HCT116 (cell line): ENCODE data around the gene NLN. TPM values are rescaled to one million over a fixed set of nuclear protein-coding genes. Genes with fewer than 3 reads are reported as not detected.

Source experiments
- ATAC-seq: fragments of 200-7000 bp; cut with Tn5 transposase; 2 replicates; pipeline ENCODE4 v1.9.1; 2020; ENCODE audit warnings: mild to moderate bottlenecking, moderate library complexity
- BruUV-seq: library from RNA; stranded (reverse); fragments of 400-500 nt; replicated peaks from 2 replicates; lab custom pipeline; 2021; lab: Mats Ljungman, UMichigan
- CTCF ChIA-PET: fragments of 300-600 bp; sonication (Branson Sonifier 250); formaldehyde crosslinking; loops from one replicate; lab custom pipeline; 2021; ENCODE audit warnings: antibody characterized with exemption; lab: Charles Lee
- POLR2A ChIA-PET: fragments of 300-600, 350-600 bp; sonication (Branson Sonifier 250); formaldehyde crosslinking; loops from one replicate; lab custom pipeline; 2021; ENCODE audit warnings: antibody characterized with exemption; lab: Charles Lee
- RAD21 ChIA-PET, 2 experiments: fragments of 300-600 bp; sonication (Branson Sonifier 250); formaldehyde crosslinking; loops; one replicate each; lab custom pipeline; 2023; ENCODE audit warnings: low total read pairs in 2 of 2; ENCODE audit not compliant: uncharacterized antibody in 2 of 2, unreplicated experiment in 2 of 2, low non-redundant PET in 1 of 2; lab: Charles Lee
- DNase-seq: peaks from one replicate; pipeline ENCODE4 v3.0.0-alpha.2; 2010; ENCODE audit warnings: low read depth, low spot score
- H2AFZ ChIP-seq: fragments of 200-600 bp; shearing (Covaris generic), sonication (generic); 2 replicates; pipeline ENCODE4 v1.6.1; 2017; ENCODE audit warnings: low read depth, mixed run types, mixed read lengths, antibody characterized with exemption, low read length; ENCODE audit not compliant: poor library complexity, severe bottlenecking
- H3K27ac ChIP-seq: 2 replicates; pipeline ENCODE4 v1.5.1; 2012; ENCODE audit warnings: low read depth, low read length
- H3K27me3 ChIP-seq: fragments of 200-600 bp; sonication (generic); 2 replicates; pipeline ENCODE4 v1.6.1; 2016; ENCODE audit warnings: mixed run types, low read length, mixed read lengths; ENCODE audit not compliant: insufficient read depth
- H3K36me3 ChIP-seq, 2 experiments: fragments of 200-500 bp in 1 of 2; fragments of 200-600 bp in 1 of 2; sonication (Bioruptor generic) in 1 of 2; sonication (generic) in 1 of 2; 2 replicates each; pipeline versions ENCODE4 v1.5.1 to v1.6.1; 2014 to 2016; ENCODE audit warnings: low read length in 2 of 2, inconsistent platforms in 1 of 2, mixed read lengths in 1 of 2, mixed run types in 1 of 2; ENCODE audit not compliant: insufficient read depth in 2 of 2, control insufficient read depth in 1 of 2
- H3K4me1 ChIP-seq, 2 experiments: fragments of 200-600 bp in 1 of 2; sonication (generic) in 1 of 2; 2 replicates each; pipeline versions ENCODE4 v1.5.1 to v1.6.1; 2012 to 2017; ENCODE audit warnings: low read length in 2 of 2, inconsistent platforms in 1 of 2, mild to moderate bottlenecking in 1 of 2, mixed read lengths in 1 of 2, mixed run types in 1 of 2, moderate library complexity in 1 of 2; ENCODE audit not compliant: insufficient read depth in 2 of 2, control insufficient read depth in 1 of 2
- H3K4me2 ChIP-seq: fragments of 200-600 bp; sonication (generic); 2 replicates; pipeline ENCODE4 v1.6.1; 2017; ENCODE audit warnings: mixed run types, low read length, mixed read lengths
- H3K4me3 ChIP-seq, 2 experiments: fragments of 200-600 bp in 1 of 2; sonication (generic) in 1 of 2; replicated peaks in 1 of 2; 2 replicates each; pipeline ENCODE4 v1.5.1; 2011 to 2016; ENCODE audit warnings: low read length in 2 of 2, control low read depth in 1 of 2, low read depth in 1 of 2, mild to moderate bottlenecking in 1 of 2, mixed read lengths in 1 of 2, mixed run types in 1 of 2
- H3K79me2 ChIP-seq: fragments of 200-600 bp; sonication (generic); 2 replicates; pipeline ENCODE4 v1.6.1; 2017; ENCODE audit warnings: mild to moderate bottlenecking, mixed run types, low read length, moderate library complexity, mixed read lengths; ENCODE audit not compliant: insufficient read depth
- H3K9ac ChIP-seq: fragments of 200-600 bp; sonication (generic); 2 replicates; pipeline ENCODE4 v1.6.1; 2016; ENCODE audit warnings: low read length, mixed read lengths
- H3K9me2 ChIP-seq: fragments of 200-600 bp; sonication (generic), shearing (Covaris generic); 2 replicates; pipeline ENCODE4 v1.6.1; 2017; ENCODE audit warnings: mixed run types, mild to moderate bottlenecking, moderate library complexity; ENCODE audit not compliant: insufficient read depth
- H3K9me3 ChIP-seq, 2 experiments: fragments of 200-500 bp in 1 of 2; fragments of 200-600 bp in 1 of 2; sonication (Bioruptor generic) in 1 of 2; sonication (generic) in 1 of 2; 2 replicates each; pipeline ENCODE4 v1.6.1; 2014 to 2017; ENCODE audit warnings: low read length in 2 of 2, mixed read lengths in 2 of 2, inconsistent platforms in 1 of 2, low read depth in 1 of 2, mild to moderate bottlenecking in 1 of 2, mixed run types in 1 of 2, moderate library complexity in 1 of 2; ENCODE audit not compliant: control insufficient read depth in 1 of 2, insufficient read depth in 1 of 2
- H4K20me1 ChIP-seq: fragments of 200-600 bp; sonication (generic), shearing (Covaris generic); 2 replicates; pipeline ENCODE4 v1.6.1; 2017; ENCODE audit warnings: mixed run types, mild to moderate bottlenecking, moderate library complexity; ENCODE audit not compliant: insufficient read depth
- CBX3 ChIP-seq: IDR thresholded peaks from 2 replicates; pipeline ENCODE4 v1.6.1; 2012; ENCODE audit warnings: low read depth
- CEBPB ChIP-seq: IDR thresholded peaks from 2 replicates; pipeline ENCODE4 v1.6.1; 2012; ENCODE audit warnings: low read depth
- EZH2 ChIP-seq: fragments of 200-600 bp; sonication (generic); IDR thresholded peaks from 2 replicates; pipeline ENCODE4 v1.6.1; 2017; ENCODE audit warnings: antibody characterized with exemption, mixed run types
- EZH2phosphoT487 ChIP-seq: fragments of 200-600 bp; IDR thresholded peaks from 2 replicates; pipeline ENCODE4 v1.6.1; 2018; ENCODE audit warnings: antibody characterized with exemption, borderline replicate concordance
- FOSL1 ChIP-seq: IDR thresholded peaks from 2 replicates; pipeline ENCODE4 v1.6.1; 2012; ENCODE audit warnings: low read depth
- JUND ChIP-seq: IDR thresholded peaks from 2 replicates; pipeline ENCODE4 v1.6.1; 2012
- POLR2A ChIP-seq: IDR thresholded peaks from 2 replicates; pipeline ENCODE4 v1.7.0; 2011; ENCODE audit warnings: borderline replicate concordance; ENCODE audit not compliant: insufficient read depth, insufficient read length; ENCODE audit errors: extremely low read depth
- RAD21 ChIP-seq: IDR thresholded peaks from 2 replicates; pipeline ENCODE4 v1.6.1; 2012; ENCODE audit warnings: low read depth, mild to moderate bottlenecking
- SP1 ChIP-seq: IDR thresholded peaks from 2 replicates; pipeline ENCODE4 v1.6.1; 2012; ENCODE audit warnings: low read depth
- SRF ChIP-seq: IDR thresholded peaks from 2 replicates; pipeline ENCODE4 v1.6.1; 2012; ENCODE audit warnings: low read depth
- TCF7L2 ChIP-seq: IDR thresholded peaks from 2 replicates; pipeline ENCODE4 v1.7.0; 2011; ENCODE audit warnings: borderline replicate concordance, inconsistent platforms; ENCODE audit not compliant: insufficient read depth, insufficient read length; ENCODE audit errors: extremely low read depth
- YY1 ChIP-seq: IDR thresholded peaks from 2 replicates; pipeline ENCODE4 v1.6.1; 2011; ENCODE audit warnings: low read length, low read depth, moderate library complexity, mild to moderate bottlenecking; ENCODE audit not compliant: insufficient replicate concordance; ENCODE audit errors: extremely low read depth
- ZFX ChIP-seq: fragments of 450-650 bp; IDR thresholded peaks from 2 replicates; pipeline ENCODE4 v1.6.1; 2017
- ZNF274 ChIP-seq: fragments of 200-500 bp; sonication (Bioruptor generic); IDR thresholded peaks from 2 replicates; pipeline ENCODE4 v1.6.1; 2014; ENCODE audit warnings: mild to moderate bottlenecking, low read depth, low read length, inconsistent platforms
- intact Hi-C: fragments of 100-400 bp; cut with micrococcal nuclease; formaldehyde crosslinking; loops from 2 replicates; pipeline ENCODE4 v1.10.0; 2022
- total RNA-seq: library from RNA; stranded (reverse); gene quantifications from one replicate; pipeline ENCODE4 v1.2.1, GENCODE V29; 2021; ENCODE audit not compliant: unreplicated experiment
- TF ChIP-seq, protein P1 (sequence below), 3 experiments: fragments of 200-600 bp in 1 of 3; sonication (generic) in 1 of 3; IDR thresholded peaks in 2 of 3; conservative IDR thresholded peaks in 1 of 3; 2 replicates each; pipeline ENCODE4 v1.5.1; 2012 to 2017; ENCODE audit warnings: low read depth in 2 of 3, low read length in 2 of 3, antibody characterized with exemption in 1 of 3, borderline replicate concordance in 1 of 3, control low read depth in 1 of 3, mild to moderate bottlenecking in 1 of 3, mixed read lengths in 1 of 3, mixed run types in 1 of 3, moderate library complexity in 1 of 3; ENCODE audit not compliant: insufficient read depth in 1 of 3

Gene NLN
- total RNA-seq, 1 experiment from 2014 or later = 67.6 TPM

DNA sequence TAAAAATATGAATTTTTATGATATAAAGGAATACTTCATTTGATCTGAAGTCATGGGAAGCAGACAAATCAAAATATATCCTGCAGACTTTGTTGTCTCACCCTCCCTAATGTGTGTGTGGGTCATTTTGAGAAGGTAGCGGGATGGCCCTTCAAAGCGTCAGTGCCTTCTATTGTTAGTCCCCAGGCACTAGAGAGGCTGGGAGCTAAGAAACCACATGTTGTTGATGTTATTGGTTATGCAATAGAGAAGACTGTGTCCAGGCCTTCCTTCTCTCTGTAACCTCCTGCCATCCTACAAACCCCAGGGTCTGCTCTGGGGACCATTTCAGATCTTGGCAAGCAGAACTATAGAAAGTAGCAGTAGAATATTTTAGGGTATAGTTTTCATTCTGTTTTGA, 94.7 kb downstream of the NLN start:
- H3K4me1 ChIP-seq = peaks cover 24 to 32% of the 10 kb centered on the region in 2 experiments
- POLR2A ChIA-PET = no interaction called here
- H3K4me2 ChIP-seq = no peak overlapping the region
- BruUV-seq = no TSS peak
- no peaks in the 10 kb centered on the region for H3K36me3 ChIP-seq
- intact Hi-C loops = no loop called here
- H4K20me1 ChIP-seq = no peaks in the 10 kb centered on the region
- no peak overlapping the region for H3K4me3 ChIP-seq
- ATAC-seq = no peak
- TF ChIP-seq CBX3 (no peak), SP1 (no peak), YY1 (no peak), EZH2phosphoT487 (no peak), ZNF274 (no peak), ZFX (no peak), TCF7L2 (no peak), SRF (no peak), JUND (no peak), EZH2 (no peak), RAD21 (no peak), CEBPB (no peak), POLR2A (no peak), FOSL1 (no peak)
- TF ChIP-seq, protein P1, sequence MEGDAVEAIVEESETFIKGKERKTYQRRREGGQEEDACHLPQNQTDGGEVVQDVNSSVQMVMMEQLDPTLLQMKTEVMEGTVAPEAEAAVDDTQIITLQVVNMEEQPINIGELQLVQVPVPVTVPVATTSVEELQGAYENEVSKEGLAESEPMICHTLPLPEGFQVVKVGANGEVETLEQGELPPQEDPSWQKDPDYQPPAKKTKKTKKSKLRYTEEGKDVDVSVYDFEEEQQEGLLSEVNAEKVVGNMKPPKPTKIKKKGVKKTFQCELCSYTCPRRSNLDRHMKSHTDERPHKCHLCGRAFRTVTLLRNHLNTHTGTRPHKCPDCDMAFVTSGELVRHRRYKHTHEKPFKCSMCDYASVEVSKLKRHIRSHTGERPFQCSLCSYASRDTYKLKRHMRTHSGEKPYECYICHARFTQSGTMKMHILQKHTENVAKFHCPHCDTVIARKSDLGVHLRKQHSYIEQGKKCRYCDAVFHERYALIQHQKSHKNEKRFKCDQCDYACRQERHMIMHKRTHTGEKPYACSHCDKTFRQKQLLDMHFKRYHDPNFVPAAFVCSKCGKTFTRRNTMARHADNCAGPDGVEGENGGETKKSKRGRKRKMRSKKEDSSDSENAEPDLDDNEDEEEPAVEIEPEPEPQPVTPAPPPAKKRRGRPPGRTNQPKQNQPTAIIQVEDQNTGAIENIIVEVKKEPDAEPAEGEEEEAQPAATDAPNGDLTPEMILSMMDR (IDR thresholded peaks at IDR 0.05 in 2 of 3, conservative IDR thresholded peaks at IDR 0.05 in 1 of 3; ENCODE audit: borderline replicate concordance in 1 of 3, insufficient read depth in 1 of 3, low read depth in 2 of 3, low read length in 2 of 3) = no peak
- TF ChIP-seq, all 23 proteins: peak for 0
- H3K27me3 ChIP-seq = no peaks in the 10 kb centered on the region
- DNase-seq = no peak
- no peaks in the 10 kb centered on the region for H3K9me3 ChIP-seq
- ChIA-PET RAD21 (no interaction called here), CTCF (no interaction called here)
- no peaks in the 10 kb centered on the region for H3K79me2 ChIP-seq
- H3K27ac ChIP-seq = no peak overlapping the region
- no peaks in the 10 kb centered on the region for H3K9me2 ChIP-seq
- H3K9ac ChIP-seq = no peak overlapping the region
- H2AFZ ChIP-seq = no peak overlapping the region
